ENCODE data around the gene SURF1.

Gene SURF1

DNA sequence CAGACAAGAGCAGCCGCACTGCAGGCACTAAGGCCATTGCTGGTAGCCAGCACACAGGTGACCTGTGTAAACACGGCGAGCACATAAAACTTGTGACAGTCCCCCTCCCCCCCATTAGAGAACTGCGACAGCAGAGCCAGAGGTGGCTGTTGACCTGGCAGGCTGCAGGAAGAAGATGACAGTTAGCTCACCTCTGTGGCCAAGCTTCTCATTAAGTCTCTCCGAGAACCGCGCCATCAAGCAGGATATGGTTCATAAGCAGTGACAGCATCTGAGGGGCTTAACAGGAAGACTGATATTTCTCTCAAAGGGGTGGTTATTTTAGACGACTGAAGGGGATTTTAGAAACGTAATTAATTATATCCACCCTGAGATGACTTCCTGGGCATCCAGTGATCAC lies 14.4 kb upstream of the SURF1 start:
- H3K4me3 ChIP-seq (ENCODE audit: low read depth, low read length), result no peak overlapping the region
- no peak for DNase-seq (ENCODE audit: low read depth)
- TF ChIP-seq MYC (IDR thresholded peaks at IDR 0.05; ENCODE audit: low read depth, low read length), result no peak
- no peak for TF ChIP-seq POLR2A (IDR thresholded peaks at IDR 0.05; ENCODE audit: extremely low read depth, insufficient read length)
- TF ChIP-seq, protein P1, sequence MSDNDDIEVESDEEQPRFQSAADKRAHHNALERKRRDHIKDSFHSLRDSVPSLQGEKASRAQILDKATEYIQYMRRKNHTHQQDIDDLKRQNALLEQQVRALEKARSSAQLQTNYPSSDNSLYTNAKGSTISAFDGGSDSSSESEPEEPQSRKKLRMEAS (IDR thresholded peaks at IDR 0.05; ENCODE audit: low read depth, low read length), result no peak
- TF ChIP-seq, protein P2, sequence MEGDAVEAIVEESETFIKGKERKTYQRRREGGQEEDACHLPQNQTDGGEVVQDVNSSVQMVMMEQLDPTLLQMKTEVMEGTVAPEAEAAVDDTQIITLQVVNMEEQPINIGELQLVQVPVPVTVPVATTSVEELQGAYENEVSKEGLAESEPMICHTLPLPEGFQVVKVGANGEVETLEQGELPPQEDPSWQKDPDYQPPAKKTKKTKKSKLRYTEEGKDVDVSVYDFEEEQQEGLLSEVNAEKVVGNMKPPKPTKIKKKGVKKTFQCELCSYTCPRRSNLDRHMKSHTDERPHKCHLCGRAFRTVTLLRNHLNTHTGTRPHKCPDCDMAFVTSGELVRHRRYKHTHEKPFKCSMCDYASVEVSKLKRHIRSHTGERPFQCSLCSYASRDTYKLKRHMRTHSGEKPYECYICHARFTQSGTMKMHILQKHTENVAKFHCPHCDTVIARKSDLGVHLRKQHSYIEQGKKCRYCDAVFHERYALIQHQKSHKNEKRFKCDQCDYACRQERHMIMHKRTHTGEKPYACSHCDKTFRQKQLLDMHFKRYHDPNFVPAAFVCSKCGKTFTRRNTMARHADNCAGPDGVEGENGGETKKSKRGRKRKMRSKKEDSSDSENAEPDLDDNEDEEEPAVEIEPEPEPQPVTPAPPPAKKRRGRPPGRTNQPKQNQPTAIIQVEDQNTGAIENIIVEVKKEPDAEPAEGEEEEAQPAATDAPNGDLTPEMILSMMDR (IDR thresholded peaks at IDR 0.05; ENCODE audit: low read depth, low read length), result no peak

DNA sequence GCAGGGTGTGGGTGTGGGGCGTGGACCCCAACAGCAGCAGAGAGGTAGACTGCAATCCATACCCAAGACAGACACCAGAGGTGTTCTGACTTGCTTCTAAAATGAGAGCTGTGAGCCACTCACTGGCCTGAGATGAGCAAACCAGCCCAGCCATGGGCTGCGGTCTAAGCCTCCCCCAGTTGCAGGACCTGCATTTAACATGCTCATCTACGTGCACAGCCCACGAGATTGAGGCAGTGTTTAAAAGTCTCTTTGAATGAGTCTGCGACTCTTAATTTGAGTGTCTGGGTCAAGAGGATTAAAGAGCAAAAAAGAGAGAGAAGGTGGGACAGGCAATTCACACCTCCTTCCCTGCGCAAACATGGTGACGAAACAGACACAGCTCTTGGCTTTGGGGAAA lies 13.6 kb upstream of the SURF1 start:
- no peak overlapping the region for H3K4me3 ChIP-seq (ENCODE audit: low read depth, low read length)
- no peak for DNase-seq (ENCODE audit: low read depth)
- TF ChIP-seq POLR2A (IDR thresholded peaks at IDR 0.05; ENCODE audit: extremely low read depth, insufficient read length) (no peak), MYC (IDR thresholded peaks at IDR 0.05; ENCODE audit: low read depth, low read length) (no peak)
- TF ChIP-seq, protein P1 (IDR thresholded peaks at IDR 0.05; ENCODE audit: low read depth, low read length), result no peak
- TF ChIP-seq, protein P2 (IDR thresholded peaks at IDR 0.05; ENCODE audit: low read depth, low read length), result no peak

DNA sequence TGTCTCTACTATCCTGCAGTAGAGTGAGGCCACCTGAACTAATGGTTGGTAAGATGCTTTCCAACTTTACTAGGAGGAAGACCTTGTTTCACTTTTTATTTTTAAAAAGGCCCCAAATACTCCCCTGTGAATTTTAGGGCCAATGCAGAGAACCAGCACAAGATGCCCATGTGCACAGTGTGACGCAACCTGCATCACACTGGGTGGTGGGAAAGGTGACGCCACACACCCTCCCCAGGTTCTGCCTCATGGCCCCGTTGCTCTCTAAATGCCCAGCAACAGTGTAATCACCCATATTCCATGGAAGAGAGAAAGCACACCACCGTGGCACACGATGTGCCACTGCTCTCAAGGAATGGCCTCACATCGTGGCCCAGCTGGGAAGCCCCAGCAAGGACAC lies 13.1 kb upstream of the SURF1 start:
- DNase-seq (ENCODE audit: low read depth), result no peak
- no peak overlapping the region for H3K4me3 ChIP-seq (ENCODE audit: low read depth, low read length)
- TF ChIP-seq POLR2A (IDR thresholded peaks at IDR 0.05; ENCODE audit: extremely low read depth, insufficient read length) (no peak), MYC (IDR thresholded peaks at IDR 0.05; ENCODE audit: low read depth, low read length) (no peak)
- TF ChIP-seq, protein P2 (IDR thresholded peaks at IDR 0.05; ENCODE audit: low read depth, low read length), result no peak
- TF ChIP-seq, protein P1 (IDR thresholded peaks at IDR 0.05; ENCODE audit: low read depth, low read length), result no peak

DNA sequence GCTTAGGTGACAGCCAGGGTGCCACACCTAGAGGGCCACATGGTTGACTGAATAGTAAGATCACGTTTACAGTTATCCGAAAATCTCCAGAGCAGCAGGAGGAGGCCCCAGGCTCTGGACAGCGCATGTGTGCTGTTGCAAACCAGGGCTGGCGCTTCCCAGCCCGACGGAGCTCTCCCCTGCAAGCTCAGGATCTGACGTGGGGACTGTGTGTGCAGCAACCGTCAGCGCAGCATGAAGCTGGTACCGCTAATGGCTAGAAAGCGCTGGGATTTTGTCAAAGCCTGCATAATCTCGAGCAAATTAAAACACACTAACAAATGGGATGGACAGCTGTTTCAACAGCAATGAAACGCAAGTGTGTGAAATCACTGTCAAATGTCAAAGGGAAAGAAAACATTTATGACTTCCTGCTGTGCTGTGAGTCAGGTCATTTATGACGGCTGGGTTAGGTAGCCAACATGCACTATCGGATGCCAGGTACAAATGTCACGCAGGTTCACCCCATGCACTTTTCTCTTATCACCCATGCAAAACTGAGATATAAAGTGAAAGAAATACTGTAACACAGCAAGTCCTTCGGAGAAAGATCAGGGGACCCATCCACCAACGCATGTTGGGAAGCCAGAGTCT lies 12.1 kb upstream of the SURF1 start:
- DNase-seq (ENCODE audit: low read depth), result no peak
- H3K4me3 ChIP-seq (ENCODE audit: low read depth, low read length), result no peak overlapping the region
- TF ChIP-seq MYC (IDR thresholded peaks at IDR 0.05; ENCODE audit: low read depth, low read length) (no peak), POLR2A (IDR thresholded peaks at IDR 0.05; ENCODE audit: extremely low read depth, insufficient read length) (no peak)
- TF ChIP-seq, protein P1 (IDR thresholded peaks at IDR 0.05; ENCODE audit: low read depth, low read length), result no peak
- TF ChIP-seq, protein P2 (IDR thresholded peaks at IDR 0.05; ENCODE audit: low read depth, low read length), result no peak

DNA sequence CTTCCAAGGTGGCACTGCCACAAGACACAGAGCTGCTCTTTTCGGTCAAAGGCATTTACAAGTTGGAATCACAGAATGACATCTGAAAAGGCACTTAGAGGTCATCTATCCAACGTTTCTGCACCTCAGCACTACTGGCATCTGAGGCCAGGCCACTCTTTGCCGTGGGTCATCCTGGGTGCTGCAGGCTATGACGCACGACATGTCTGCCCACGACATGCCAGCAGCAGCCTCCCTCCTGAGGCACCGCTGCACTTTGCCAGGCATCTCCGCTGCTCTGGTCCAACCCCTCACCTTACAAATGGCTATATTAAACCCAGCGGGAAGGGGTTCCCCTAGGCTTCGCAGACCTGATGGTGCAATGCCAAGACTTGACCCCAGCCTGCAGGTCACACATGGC lies 11.5 kb upstream of the SURF1 start:
- H3K4me3 ChIP-seq (ENCODE audit: low read depth, low read length), result no peak overlapping the region
- TF ChIP-seq, protein P1 (IDR thresholded peaks at IDR 0.05; ENCODE audit: low read depth, low read length), result no peak
- TF ChIP-seq POLR2A (IDR thresholded peaks at IDR 0.05; ENCODE audit: extremely low read depth, insufficient read length), result no peak
- TF ChIP-seq, protein P2 (IDR thresholded peaks at IDR 0.05; ENCODE audit: low read depth, low read length), result no peak
- no peak for TF ChIP-seq MYC (IDR thresholded peaks at IDR 0.05; ENCODE audit: low read depth, low read length)
- DNase-seq (ENCODE audit: low read depth), result no peak

Data from NB4 (cell line).